ENCODE results near the gene CASP4. TPM values are rescaled to one million over a fixed set of nuclear protein-coding genes. Genes with fewer than 3 reads are reported as not detected.

The CASP4 gene
- total RNA-seq, 2 experiments from 2014 or later, result 96.4 to 119 TPM

DNA sequence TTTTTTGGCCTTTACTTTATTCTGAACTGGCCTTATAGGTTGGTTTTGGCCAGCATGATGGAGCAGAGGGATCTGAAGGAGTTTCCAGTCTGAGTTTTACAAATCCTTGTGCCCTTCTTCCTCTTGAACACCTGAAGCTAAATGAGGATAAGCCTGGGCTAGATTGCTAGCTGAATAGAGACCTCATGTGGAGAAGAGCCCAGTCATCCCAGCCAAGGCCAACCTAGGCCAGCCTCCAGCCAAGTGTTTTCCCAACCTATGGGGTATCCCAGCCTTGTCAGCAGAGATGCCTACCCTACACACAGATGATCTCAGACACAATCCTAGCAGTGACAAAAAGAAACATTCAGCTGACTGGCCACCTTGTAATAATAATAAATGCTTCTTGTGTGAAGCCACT lies 69.1 kb downstream of the CASP4 start:
- peaks cover 36% of the 10 kb centered on the region for H3K36me3 Mint-ChIP-seq
- H3K27me3 Mint-ChIP-seq, result no peaks in the 10 kb centered on the region
- ATAC-seq, result no peak
- no peak overlapping the region for H3K27ac Mint-ChIP-seq
- no peaks in the 10 kb centered on the region for H3K9me3 Mint-ChIP-seq (ENCODE audit: low read depth)
- no peak for DNase-seq
- CTCF ChIA-PET, result interaction anchor here (0.6 to 2.0 kb wide), 2 partner anchors 48 to 196 kb away, joined by 3 to 5 read pairs; no protein-coding TSS in a partner anchor
- peaks cover 27% of the 10 kb centered on the region for H3K4me1 Mint-ChIP-seq
- H3K4me3 Mint-ChIP-seq, result no peak overlapping the region

DNA sequence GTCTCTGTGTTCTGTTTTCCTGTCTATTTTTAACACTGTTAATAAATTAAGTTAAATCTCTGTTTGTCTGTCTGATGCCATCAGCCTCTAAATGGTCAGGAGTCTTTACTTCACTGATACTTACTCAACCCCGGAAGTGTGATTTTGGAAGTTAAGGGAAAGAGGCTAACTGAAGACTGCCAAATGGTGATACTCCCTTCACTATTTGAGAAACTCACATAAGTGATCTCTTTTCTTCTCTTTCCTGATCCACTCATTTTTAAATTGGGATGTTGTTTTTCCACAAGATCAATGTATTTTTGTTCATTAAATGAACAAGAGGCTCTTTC lies 69.7 kb downstream of the CASP4 start:
- DNase-seq, result no peak
- Mint-ChIP-seq H3K4me1 (peaks cover 27% of the 10 kb centered on the region), H3K9me3 (ENCODE audit: low read depth) (peaks cover 2% of the 10 kb centered on the region), H3K27me3 (no peaks in the 10 kb centered on the region), H3K4me3 (peak overlapping the region; percentile 72), H3K36me3 (peaks cover 32% of the 10 kb centered on the region), H3K27ac (peak overlapping the region; percentile 85)
- no peak for ATAC-seq
- CTCF ChIA-PET, result interaction anchor here (1.3 to 2.0 kb wide), 3 partner anchors 12 to 68 kb away, joined by 3 to 5 read pairs (median 4); no protein-coding TSS in a partner anchor

DNA sequence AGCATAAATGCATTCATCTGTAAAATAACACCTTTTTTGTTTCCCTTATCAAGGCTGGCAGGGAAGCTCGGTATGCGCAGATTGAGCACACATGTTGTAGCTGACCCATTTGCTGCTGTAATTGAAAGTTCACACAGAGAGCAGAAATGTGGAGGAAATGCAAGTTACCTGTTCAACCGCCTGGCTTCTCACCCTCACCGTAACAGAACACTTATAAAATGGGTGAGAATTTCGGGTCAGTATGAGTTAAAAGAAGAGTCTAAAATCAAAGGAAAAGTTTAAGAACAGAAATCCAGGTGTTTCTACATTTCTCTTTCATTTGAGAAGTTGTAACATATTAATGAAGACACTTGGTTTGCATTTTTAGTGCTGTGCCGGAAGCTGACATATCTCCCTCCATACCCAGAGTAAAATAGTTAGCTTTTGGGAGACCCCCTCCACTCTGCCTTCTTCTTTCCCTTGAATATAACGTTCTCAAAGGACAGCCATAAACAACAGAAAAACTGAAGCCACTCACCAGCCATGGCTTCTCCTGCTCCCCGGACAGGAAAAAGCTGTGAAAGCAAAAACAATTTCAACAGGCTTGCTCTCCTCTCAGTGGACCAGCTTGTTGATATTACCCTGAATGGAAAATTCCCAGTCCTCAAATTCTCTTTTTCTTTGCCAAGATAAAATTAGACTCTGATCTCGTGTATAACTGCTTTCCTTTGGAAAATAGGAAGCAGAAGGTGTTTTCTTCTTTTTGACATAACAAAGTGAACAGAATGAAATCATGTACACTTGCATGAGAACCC lies 70.3 kb downstream of the CASP4 start, which contains the start of gene CASP12:
Gene CASP12, minus strand, starts transcription at position 570 of the 794 bp plus-strand sequence.
- no peak for DNase-seq
- H3K4me1 Mint-ChIP-seq, result peaks cover 27% of the 10 kb centered on the region
- ATAC-seq, result peak; percentile 76
- H3K27me3 Mint-ChIP-seq, result no peaks in the 10 kb centered on the region
- H3K36me3 Mint-ChIP-seq, result peaks cover 27% of the 10 kb centered on the region
- peaks cover 2% of the 10 kb centered on the region for H3K9me3 Mint-ChIP-seq (ENCODE audit: low read depth)
- CTCF ChIA-PET, result interaction anchor here (1.3 to 2.0 kb wide), 5 partner anchors 10 to 100 kb away, joined by 3 to 5 read pairs (median 3); no protein-coding TSS in a partner anchor
- peak within 1 kb of the TSS; percentile 85 for H3K27ac Mint-ChIP-seq
- H3K4me3 Mint-ChIP-seq, result peak within 1 kb of the TSS; percentile 72

DNA sequence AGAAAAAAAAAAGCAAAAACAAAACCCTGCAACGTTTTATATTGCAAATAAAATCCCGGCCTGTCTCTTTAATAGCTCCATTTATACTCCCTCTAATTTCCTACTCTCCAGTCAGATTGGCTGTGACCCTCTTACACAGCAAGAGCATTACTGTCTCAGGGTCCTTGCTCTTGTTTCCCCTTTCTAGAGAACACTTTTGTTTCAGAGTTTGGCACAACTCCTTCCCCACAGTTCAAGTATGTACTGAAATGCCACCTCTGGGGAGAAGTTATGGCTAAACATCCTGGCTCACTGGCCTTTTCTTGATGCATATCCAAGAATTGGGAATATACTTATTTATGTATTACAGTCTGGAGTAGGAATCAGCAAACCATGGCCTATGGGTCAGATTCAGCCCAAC lies 72.7 kb downstream of the CASP4 start:
- H3K9me3 Mint-ChIP-seq (ENCODE audit: low read depth), result peaks cover 2% of the 10 kb centered on the region
- no peaks in the 10 kb centered on the region for H3K27me3 Mint-ChIP-seq
- H3K27ac Mint-ChIP-seq, result no peak overlapping the region
- CTCF ChIA-PET, result no interaction called here
- peaks cover 9% of the 10 kb centered on the region for H3K36me3 Mint-ChIP-seq
- ATAC-seq (no peak), DNase-seq (no peak)
- H3K4me1 Mint-ChIP-seq, result peaks cover 17% of the 10 kb centered on the region
- H3K4me3 Mint-ChIP-seq, result no peak overlapping the region

DNA sequence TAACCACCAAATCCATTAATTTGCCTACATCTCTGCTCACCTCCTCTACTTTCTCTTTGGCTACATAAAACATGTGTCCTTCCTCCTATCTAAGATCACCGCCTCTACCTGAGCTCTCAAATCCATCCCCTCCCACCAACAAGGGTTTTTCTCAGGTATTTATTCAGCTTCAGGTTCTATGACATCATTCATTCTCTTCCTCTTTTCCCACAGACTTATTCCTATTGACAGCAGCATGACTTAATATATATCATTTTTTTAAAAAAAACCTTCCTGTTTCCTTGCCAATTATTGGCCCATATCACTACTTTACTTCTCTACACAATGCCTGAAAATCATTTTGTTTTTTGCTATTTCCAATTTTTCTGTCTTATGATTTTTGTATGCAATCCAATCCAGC lies 74.5 kb downstream of the CASP4 start:
- CTCF ChIA-PET, result no interaction called here
- Mint-ChIP-seq H3K4me3 (no peak overlapping the region), H3K36me3 (peaks cover 3% of the 10 kb centered on the region), H3K4me1 (peaks cover 17% of the 10 kb centered on the region), H3K27me3 (no peaks in the 10 kb centered on the region), H3K27ac (no peak overlapping the region), H3K9me3 (ENCODE audit: low read depth) (peaks cover 2% of the 10 kb centered on the region)
- ATAC-seq (no peak), DNase-seq (no peak)

Other genes starting within 250 kb of the CASP4 start
- gene CASP12, start 70.1 kb downstream of the CASP4 start, total RNA-seq, result under 1 TPM in 1 of 2 experiments, not detected in 1; 0.23 TPM
- not detected for gene CASP5, start 54.6 kb upstream of the CASP4 start, total RNA-seq
- gene CASP1, start 66.6 kb upstream of the CASP4 start, total RNA-seq, result 100 to 1,000 TPM in 1 of 2 experiments, 10 to 100 TPM in 1; 94.1 to 109 TPM
- 10 to 100 TPM; 70.3 to 92.0 TPM for gene CARD16, start 76.8 kb upstream of the CASP4 start, total RNA-seq
- gene CARD18, start 171.2 kb upstream of the CASP4 start, total RNA-seq, result not detected